ENCODE results near the gene TTC28. TPM values are rescaled to one million over a fixed set of nuclear protein-coding genes. Genes with fewer than 3 reads are reported as not detected.

Gene TTC28
- total RNA-seq, 4 donors from 2014 or later: 35.6 to 42.6 (median 36.9) TPM

- Histone ChIP-seq H3K9me3 (no peaks in the 10 kb centered on the region), H3K4me1 (peaks cover 0 to 10% (median 5%) of the 10 kb centered on the region in 4 donors), H3K4me3 (no peak overlapping the region), H3K36me3 (no peaks in the 10 kb centered on the region), H3K27me3 (no peaks in the 10 kb centered on the region), H3K27ac (replicated peaks in 1 of 4) (no peak overlapping the region)
- intact Hi-C loops (cut with DNase I): loop anchor here (10.0 kb wide), 1 partner anchor 143 kb away; the partner anchor contains the start of genes CHEK2 and HSCB
- TF ChIP-seq POLR2A (IDR thresholded peaks at IDR 0.05; ENCODE audit: low read depth) (no peak), POLR2AphosphoS5 (IDR thresholded peaks at IDR 0.05) (no peak), CTCF (IDR thresholded peaks at IDR 0.05) (no peak)
- DNase-seq (ENCODE audit: extremely low spot score): no peak
Measured at GRCh38 chr22:28601915-28602314, 77.7 kb downstream of the TTC28 start.

GRCh38 chr22:28600546-28601143, 79.0 kb downstream of the TTC28 start:
- no peak for DNase-seq (ENCODE audit: extremely low spot score)
- Histone ChIP-seq H3K36me3 (no peaks in the 10 kb centered on the region), H3K27ac (replicated peaks in 1 of 4) (no peak overlapping the region), H3K4me1 (peaks cover 0 to 10% (median 2%) of the 10 kb centered on the region in 4 donors), H3K27me3 (no peaks in the 10 kb centered on the region), H3K4me3 (no peak overlapping the region), H3K9me3 (no peaks in the 10 kb centered on the region)
- 59% methylated on average over 3 of the region's 3 CpGs for WGBS
- TF ChIP-seq CTCF (IDR thresholded peaks at IDR 0.05) (peak; percentile 49 to 55 (median 49)), POLR2AphosphoS5 (IDR thresholded peaks at IDR 0.05) (no peak)
- intact Hi-C loops (cut with DNase I): loop anchor here (1.0 to 10.0 kb wide), 2 partner anchors 144 to 229 kb away; partner anchors contain the start of genes CHEK2 and HSCB

- Histone ChIP-seq H3K36me3 (no peaks in the 10 kb centered on the region), H3K27me3 (no peaks in the 10 kb centered on the region), H3K4me3 (no peak overlapping the region), H3K4me1 (peaks cover 0 to 10% (median 3%) of the 10 kb centered on the region in 4 donors), H3K9me3 (no peaks in the 10 kb centered on the region), H3K27ac (replicated peaks in 1 of 4) (no peak overlapping the region)
- WGBS: 72% methylated on average over 2 of the region's 2 CpGs
- TF ChIP-seq CTCF (IDR thresholded peaks at IDR 0.05): no peak
- no peak for TF ChIP-seq POLR2AphosphoS5 (IDR thresholded peaks at IDR 0.05)
- TF ChIP-seq EP300 (IDR thresholded peaks at IDR 0.05): no peak
- TF ChIP-seq POLR2A (IDR thresholded peaks at IDR 0.05; ENCODE audit: low read depth): no peak
- no peak for DNase-seq (ENCODE audit: extremely low spot score)
- intact Hi-C loops (cut with DNase I): loop anchor here (1.0 to 10.0 kb wide), 3 partner anchors 145 to 445 kb away; partner anchors contain the start of genes CHEK2 and HSCB
Measured at GRCh38 chr22:28599693-28600092, 79.9 kb downstream of the TTC28 start.

- intact Hi-C loops (cut with DNase I): loop anchor here (10.0 kb wide), 1 partner anchor 443 kb away; no protein-coding TSS in a partner anchor
- WGBS: 87% methylated on average over 3 of the region's 3 CpGs
- H3K27me3 ChIP-seq: no peaks in the 10 kb centered on the region
- DNase-seq (ENCODE audit: extremely low spot score): no peak
- no peak overlapping the region for H3K27ac ChIP-seq (replicated peaks in 1 of 4)
- no peaks in the 10 kb centered on the region for H3K36me3 ChIP-seq
- H3K4me1 ChIP-seq: peaks cover 0 to 10% (median 8%) of the 10 kb centered on the region in 4 donors
- H3K4me3 ChIP-seq: no peak overlapping the region
- TF ChIP-seq CTCF (IDR thresholded peaks at IDR 0.05): no peak
- no peak for TF ChIP-seq POLR2A (IDR thresholded peaks at IDR 0.05; ENCODE audit: low read depth)
- no peak for TF ChIP-seq EP300 (IDR thresholded peaks at IDR 0.05)
- TF ChIP-seq POLR2AphosphoS5 (IDR thresholded peaks at IDR 0.05): no peak
- no peaks in the 10 kb centered on the region for H3K9me3 ChIP-seq
Measured at GRCh38 chr22:28597665-28598064, 82.0 kb downstream of the TTC28 start.

All from esophagus muscularis mucosa (tissue), 4 donors.